Prostate gland (tissue), 2 donors: ENCODE measurements around the gene PCDH9.

Experiments used
- CTCF ChIP-seq, 4 experiments: fragments of 200-600 bp in 2 of 4; fragments of 450-650 bp in 2 of 4; sonication (generic) in 2 of 4; IDR thresholded peaks; 1 replicate in 3 of 4; 2 replicates in 1 of 4; pipeline ENCODE4 v1.5.1; 2016 to 2019; ENCODE audit warnings: antibody characterized with exemption in 4 of 4, mild to moderate bottlenecking in 2 of 4, moderate library complexity in 2 of 4
- POLR2AphosphoS5 ChIP-seq: sonication (generic); formaldehyde crosslinking; IDR thresholded peaks from one replicate; pipeline ENCODE4 v1.6.1; 2017; ENCODE audit warnings: antibody characterized with exemption

- TF ChIP-seq POLR2AphosphoS5 (no peak), CTCF (IDR thresholded peaks at IDR 0.05) (no peak)
Measured at GRCh38 chr13:66972659-66973058, 257.5 kb downstream of the PCDH9 start.
